ENCODE results near the gene TEX22. TPM values are rescaled to one million over a fixed set of nuclear protein-coding genes. Genes with fewer than 3 reads are reported as not detected.

Gene TEX22
- polyA plus RNA-seq, 4 donors = 0.22 to 0.68 TPM; not detected in 2

DNA sequence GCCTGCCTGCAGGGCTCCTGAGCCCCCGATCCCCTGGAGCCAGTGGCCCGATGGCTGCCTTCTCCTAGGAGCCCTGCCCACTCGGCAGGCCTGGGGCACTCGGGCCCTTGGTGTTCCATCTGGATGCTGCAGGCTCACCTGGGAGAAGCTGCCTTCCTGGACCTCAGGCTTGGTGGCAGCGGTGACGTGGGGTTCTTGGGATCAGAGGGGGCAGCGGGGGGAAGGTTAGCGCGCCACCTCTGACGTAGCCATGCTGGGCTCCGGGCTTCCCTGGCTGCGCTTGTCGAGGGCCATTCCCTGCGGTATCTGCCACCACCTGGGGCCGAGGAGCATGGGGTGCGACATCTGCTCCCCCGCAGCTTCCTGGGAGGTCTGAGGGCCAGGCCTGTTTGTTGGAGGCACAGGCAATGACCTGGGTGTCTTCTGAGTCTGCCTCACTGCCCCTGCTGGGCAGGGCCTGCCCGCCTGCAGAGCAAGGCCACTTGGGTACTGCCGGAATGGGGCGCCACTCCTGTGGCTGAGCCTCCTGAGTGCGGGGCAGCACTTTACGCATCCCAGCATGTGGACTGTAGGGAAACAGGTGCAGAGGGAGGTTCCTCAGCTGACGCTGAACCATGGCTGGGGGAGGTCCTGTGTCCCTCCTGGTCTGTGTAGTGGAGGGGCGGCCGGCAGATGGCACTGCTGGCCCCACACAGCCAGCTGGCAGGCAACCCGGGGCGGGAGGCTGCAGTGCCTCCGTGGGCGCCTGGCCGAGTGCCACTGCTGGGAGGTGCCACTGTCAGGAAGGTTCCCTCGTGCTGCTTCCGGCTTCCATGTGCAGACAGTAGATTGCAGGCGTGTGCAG is 41.6 kb downstream of the TEX22 start:
- no peak for DNase-seq
- Histone ChIP-seq H3K36me3 (ENCODE audit: control insufficient read depth in 3 of 3, insufficient read depth in 2 of 3, low read depth in 1 of 3, low read length in 3 of 3) (peaks cover 0 to 57% (median 0%) of the 10 kb centered on the region in 3 donors), H3K27ac (ENCODE audit: low read depth in 1 of 3, low read length in 2 of 3) (no peak overlapping the region), H3K9me3 (ENCODE audit: control insufficient read depth in 2 of 2, insufficient read depth in 1 of 2, low read depth in 1 of 2, low read length in 1 of 2) (no peaks in the 10 kb centered on the region), H3K27me3 (ENCODE audit: control insufficient read depth in 3 of 3, insufficient read depth in 3 of 3, low read length in 3 of 3) (no peaks in the 10 kb centered on the region), H3K4me3 (ENCODE audit: low read depth in 1 of 3, low read length in 3 of 3) (no peak overlapping the region), H3K4me1 (ENCODE audit: control insufficient read depth in 3 of 3, insufficient read depth in 2 of 3, low read depth in 1 of 3, low read length in 2 of 3) (no peaks in the 10 kb centered on the region)
- 92 to 93% (median 93%) methylated on average over 32 to 33 of the region's 33 CpGs for WGBS, 3 donors
- FAIRE-seq = no peak

DNA sequence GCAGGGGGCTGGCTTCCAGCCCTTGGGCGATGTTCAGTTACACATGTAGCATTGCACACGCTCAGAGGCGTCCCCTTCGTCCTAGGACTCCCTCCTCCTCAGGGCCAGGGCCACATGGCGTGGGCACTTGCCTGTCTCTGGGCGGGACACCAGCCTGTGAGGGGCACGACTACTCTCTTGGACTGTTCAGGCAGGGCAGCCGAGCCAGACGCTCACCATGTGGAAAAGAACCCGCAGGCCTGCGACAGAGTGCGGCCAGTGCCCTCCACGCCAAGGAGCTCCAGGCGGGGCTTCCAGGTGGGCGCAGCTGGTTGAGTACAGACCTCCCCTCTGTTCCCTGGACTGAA is 42.2 kb downstream of the TEX22 start:
- 96 to 97% (median 96%) methylated on average over 14 to 15 of the region's 15 CpGs for WGBS, 3 donors
- DNase-seq = no peak

GRCh38 chr14:105440992-105441391 is 42.7 kb downstream of the TEX22 start:
- Histone ChIP-seq H3K27me3 (ENCODE audit: control insufficient read depth in 3 of 3, insufficient read depth in 3 of 3, low read length in 3 of 3) (no peaks in the 10 kb centered on the region), H3K27ac (ENCODE audit: low read depth in 1 of 3, low read length in 2 of 3) (no peak overlapping the region), H3K4me1 (ENCODE audit: control insufficient read depth in 3 of 3, insufficient read depth in 2 of 3, low read depth in 1 of 3, low read length in 2 of 3) (no peaks in the 10 kb centered on the region), H3K9me3 (ENCODE audit: control insufficient read depth in 2 of 2, insufficient read depth in 1 of 2, low read depth in 1 of 2, low read length in 1 of 2) (no peaks in the 10 kb centered on the region), H3K4me3 (ENCODE audit: low read depth in 1 of 3, low read length in 3 of 3) (no peak overlapping the region), H3K36me3 (ENCODE audit: control insufficient read depth in 3 of 3, insufficient read depth in 2 of 3, low read depth in 1 of 3, low read length in 3 of 3) (peaks cover 0 to 67% (median 0%) of the 10 kb centered on the region in 3 donors)
- WGBS, 3 donors = 90 to 98% (median 97%) methylated on average over 5 to 9 of the region's 9 CpGs
- no peak for FAIRE-seq
- DNase-seq = no peak

More for the DNA sequence above, 42.2 kb downstream of the TEX22 start:
- Histone ChIP-seq H3K4me3 (ENCODE audit: low read depth in 1 of 3, low read length in 3 of 3) (no peak overlapping the region), H3K27me3 (ENCODE audit: control insufficient read depth in 3 of 3, insufficient read depth in 3 of 3, low read length in 3 of 3) (no peaks in the 10 kb centered on the region), H3K27ac (ENCODE audit: low read depth in 1 of 3, low read length in 2 of 3) (no peak overlapping the region), H3K4me1 (ENCODE audit: control insufficient read depth in 3 of 3, insufficient read depth in 2 of 3, low read depth in 1 of 3, low read length in 2 of 3) (no peaks in the 10 kb centered on the region), H3K36me3 (ENCODE audit: control insufficient read depth in 3 of 3, insufficient read depth in 2 of 3, low read depth in 1 of 3, low read length in 3 of 3) (peaks cover 0 to 63% (median 0%) of the 10 kb centered on the region in 3 donors), H3K9me3 (ENCODE audit: control insufficient read depth in 2 of 2, insufficient read depth in 1 of 2, low read depth in 1 of 2, low read length in 1 of 2) (no peaks in the 10 kb centered on the region)
- FAIRE-seq = no peak

DNA sequence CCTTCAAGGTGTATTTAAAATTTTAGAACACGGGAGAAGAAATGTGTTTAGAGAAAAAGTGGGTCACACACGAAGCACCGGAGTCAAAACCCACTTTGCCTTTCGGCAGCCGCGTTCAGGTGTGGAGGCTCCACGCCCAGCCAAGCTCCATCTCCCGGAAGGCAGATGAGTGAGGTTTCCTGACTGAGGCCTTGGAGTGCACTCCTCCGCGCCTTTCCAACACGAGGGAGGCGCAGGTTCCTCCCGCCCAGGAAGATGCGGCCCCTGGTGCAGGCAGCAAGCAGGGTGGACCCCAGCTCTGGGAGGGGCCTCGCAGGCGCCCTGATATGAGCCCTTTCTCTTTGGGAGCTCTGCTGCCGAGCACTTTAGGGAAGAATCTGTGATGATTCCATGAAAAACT is 43.8 kb downstream of the TEX22 start:
- WGBS, 3 donors = 81 to 84% (median 84%) methylated on average over 17 of the region's 17 CpGs
- Histone ChIP-seq H3K4me1 (ENCODE audit: control insufficient read depth in 3 of 3, insufficient read depth in 2 of 3, low read depth in 1 of 3, low read length in 2 of 3) (peaks cover 0 to 5% (median 0%) of the 10 kb centered on the region in 3 donors), H3K36me3 (ENCODE audit: control insufficient read depth in 3 of 3, insufficient read depth in 2 of 3, low read depth in 1 of 3, low read length in 3 of 3) (peaks cover 0 to 75% (median 0%) of the 10 kb centered on the region in 3 donors), H3K4me3 (ENCODE audit: low read depth in 1 of 3, low read length in 3 of 3) (no peak overlapping the region), H3K9me3 (ENCODE audit: control insufficient read depth in 2 of 2, insufficient read depth in 1 of 2, low read depth in 1 of 2, low read length in 1 of 2) (no peaks in the 10 kb centered on the region), H3K27ac (ENCODE audit: low read depth in 1 of 3, low read length in 2 of 3) (no peak overlapping the region), H3K27me3 (ENCODE audit: control insufficient read depth in 3 of 3, insufficient read depth in 3 of 3, low read length in 3 of 3) (no peaks in the 10 kb centered on the region)
- no peak for DNase-seq
- no peak for FAIRE-seq

GRCh38 chr14:105442834-105443233 is 44.5 kb downstream of the TEX22 start:
- Histone ChIP-seq H3K4me1 (ENCODE audit: control insufficient read depth in 3 of 3, insufficient read depth in 2 of 3, low read depth in 1 of 3, low read length in 2 of 3) (peaks cover 0 to 6% (median 0%) of the 10 kb centered on the region in 3 donors), H3K27ac (ENCODE audit: low read depth in 1 of 3, low read length in 2 of 3) (no peak overlapping the region), H3K9me3 (ENCODE audit: control insufficient read depth in 2 of 2, insufficient read depth in 1 of 2, low read depth in 1 of 2, low read length in 1 of 2) (no peaks in the 10 kb centered on the region), H3K27me3 (ENCODE audit: control insufficient read depth in 3 of 3, insufficient read depth in 3 of 3, low read length in 3 of 3) (no peaks in the 10 kb centered on the region), H3K36me3 (ENCODE audit: control insufficient read depth in 3 of 3, insufficient read depth in 2 of 3, low read depth in 1 of 3, low read length in 3 of 3) (peaks cover 0 to 72% (median 0%) of the 10 kb centered on the region in 3 donors), H3K4me3 (ENCODE audit: low read depth in 1 of 3, low read length in 3 of 3) (no peak overlapping the region)
- DNase-seq (no peak), FAIRE-seq (no peak)
- WGBS, 3 donors = 88 to 89% (median 89%) methylated on average over 12 of the region's 12 CpGs

- 88 to 90% (median 89%) methylated on average over 16 to 17 of the region's 17 CpGs for WGBS, 3 donors
- DNase-seq = no peak
- peaks cover 0 to 6% (median 0%) of the 10 kb centered on the region in 3 donors for H3K4me1 ChIP-seq (ENCODE audit: control insufficient read depth in 3 of 3, insufficient read depth in 2 of 3, low read depth in 1 of 3, low read length in 2 of 3)
- no peaks in the 10 kb centered on the region for H3K27me3 ChIP-seq (ENCODE audit: control insufficient read depth in 3 of 3, insufficient read depth in 3 of 3, low read length in 3 of 3)
- FAIRE-seq = no peak
- peaks cover 0 to 64% (median 0%) of the 10 kb centered on the region in 3 donors for H3K36me3 ChIP-seq (ENCODE audit: control insufficient read depth in 3 of 3, insufficient read depth in 2 of 3, low read depth in 1 of 3, low read length in 3 of 3)
- no peak overlapping the region for H3K27ac ChIP-seq (ENCODE audit: low read depth in 1 of 3, low read length in 2 of 3)
- no peaks in the 10 kb centered on the region for H3K9me3 ChIP-seq (ENCODE audit: control insufficient read depth in 2 of 2, insufficient read depth in 1 of 2, low read depth in 1 of 2, low read length in 1 of 2)
- no peak overlapping the region for H3K4me3 ChIP-seq (ENCODE audit: low read depth in 1 of 3, low read length in 3 of 3)
Measured at GRCh38 chr14:105444859-105445258, 46.5 kb downstream of the TEX22 start.

GRCh38 chr14:105445290-105445689 is 47.0 kb downstream of the TEX22 start:
- WGBS, 3 donors = 88 to 92% (median 91%) methylated on average over 24 of the region's 24 CpGs
- H3K4me1 ChIP-seq (ENCODE audit: control insufficient read depth in 3 of 3, insufficient read depth in 2 of 3, low read depth in 1 of 3, low read length in 2 of 3) = peaks cover 0 to 6% (median 0%) of the 10 kb centered on the region in 3 donors
- FAIRE-seq (no peak), DNase-seq (no peak)
- no peak overlapping the region for H3K27ac ChIP-seq (ENCODE audit: low read depth in 1 of 3, low read length in 2 of 3)
- no peak overlapping the region for H3K4me3 ChIP-seq (ENCODE audit: low read depth in 1 of 3, low read length in 3 of 3)
- peaks cover 0 to 64% (median 0%) of the 10 kb centered on the region in 3 donors for H3K36me3 ChIP-seq (ENCODE audit: control insufficient read depth in 3 of 3, insufficient read depth in 2 of 3, low read depth in 1 of 3, low read length in 3 of 3)
- H3K27me3 ChIP-seq (ENCODE audit: control insufficient read depth in 3 of 3, insufficient read depth in 3 of 3, low read length in 3 of 3) = no peaks in the 10 kb centered on the region
- H3K9me3 ChIP-seq (ENCODE audit: control insufficient read depth in 2 of 2, insufficient read depth in 1 of 2, low read depth in 1 of 2, low read length in 1 of 2) = no peaks in the 10 kb centered on the region

DNA sequence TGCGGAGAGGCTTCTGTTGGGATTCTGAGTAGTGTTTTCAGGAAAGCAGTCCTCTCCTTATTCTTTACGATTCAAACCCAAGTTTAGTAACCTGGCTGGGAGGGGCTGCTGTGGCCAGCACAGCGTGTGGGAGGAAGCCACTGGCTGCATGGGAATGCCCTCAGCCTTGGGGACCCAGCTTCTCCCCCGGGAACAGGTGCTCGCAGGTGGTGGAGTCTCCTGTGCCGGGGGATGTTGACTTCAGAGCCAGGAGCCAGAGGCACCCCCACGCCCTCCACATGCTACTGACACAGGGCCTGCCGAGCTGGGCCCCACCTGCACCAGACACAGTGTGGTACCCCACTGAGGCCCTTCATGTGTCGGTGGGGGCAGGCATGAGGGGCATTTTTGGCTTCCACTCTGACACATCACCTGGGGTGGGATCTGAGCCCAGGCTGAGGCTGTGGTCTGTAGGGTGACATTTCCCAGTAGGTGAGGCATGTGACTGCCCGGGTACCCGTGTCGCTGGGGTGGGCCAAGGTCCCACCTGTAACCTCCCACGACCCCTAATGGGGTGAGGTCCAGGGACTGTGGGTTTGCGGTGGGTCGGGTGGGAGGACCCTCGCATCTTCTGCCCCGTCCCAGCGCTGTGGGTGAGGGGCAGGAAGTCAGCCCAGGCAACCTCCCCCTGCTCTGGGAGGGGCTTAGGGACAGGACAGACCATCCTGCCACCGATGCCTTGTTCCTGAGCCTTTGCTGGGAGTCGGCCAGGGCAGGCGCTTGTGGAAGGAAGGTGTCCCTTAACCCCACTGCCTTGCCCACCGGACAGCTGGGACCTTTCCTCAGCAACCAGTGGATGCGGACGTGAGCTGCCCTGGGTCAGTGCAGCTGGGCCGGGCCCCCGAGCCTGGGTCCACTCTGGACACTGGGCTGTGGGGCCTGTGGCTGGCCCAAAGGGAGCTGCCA is 47.8 kb downstream of the TEX22 start:
- H3K36me3 ChIP-seq (ENCODE audit: control insufficient read depth in 3 of 3, insufficient read depth in 2 of 3, low read depth in 1 of 3, low read length in 3 of 3) = peaks cover 0 to 66% (median 0%) of the 10 kb centered on the region in 3 donors
- no peaks in the 10 kb centered on the region for H3K27me3 ChIP-seq (ENCODE audit: control insufficient read depth in 3 of 3, insufficient read depth in 3 of 3, low read length in 3 of 3)
- no peak overlapping the region for H3K4me3 ChIP-seq (ENCODE audit: low read depth in 1 of 3, low read length in 3 of 3)
- no peak for FAIRE-seq
- no peaks in the 10 kb centered on the region for H3K9me3 ChIP-seq (ENCODE audit: control insufficient read depth in 2 of 2, insufficient read depth in 1 of 2, low read depth in 1 of 2, low read length in 1 of 2)
- DNase-seq = no peak
- H3K4me1 ChIP-seq (ENCODE audit: control insufficient read depth in 3 of 3, insufficient read depth in 2 of 3, low read depth in 1 of 3, low read length in 2 of 3) = peaks cover 0 to 6% (median 0%) of the 10 kb centered on the region in 3 donors
- 89 to 91% (median 91%) methylated on average over 22 to 26 of the region's 26 CpGs for WGBS, 3 donors
- H3K27ac ChIP-seq (ENCODE audit: low read depth in 1 of 3, low read length in 2 of 3) = no peak overlapping the region

Data from small intestine (tissue), 7 donors.